CD14-positive monocyte (primary cell): ENCODE data around the gene CCN2. TPM values are rescaled to one million over a fixed set of nuclear protein-coding genes. Genes with fewer than 3 reads are reported as not detected.

Experiments
- DNase-seq, 3 donors: peaks; one replicate each; pipeline ENCODE4 v3.0.0-alpha.2; 2011 to 2022
- H2AFZ ChIP-seq: 2 replicates; pipeline ENCODE4 v1.6.0; 2012; ENCODE audit warnings: mild to moderate bottlenecking, low read depth, low read length, inconsistent platforms; ENCODE audit not compliant: insufficient read depth, poor library complexity, severe bottlenecking
- H3K27ac ChIP-seq, 2 donors: 1 replicate in 1 of 2; 2 replicates in 1 of 2; pipeline ENCODE4 v1.5.1; 2012 to 2013; ENCODE audit warnings: low read length in 2 of 2, control low read depth in 1 of 2, inconsistent platforms in 1 of 2, low read depth in 1 of 2, mild to moderate bottlenecking in 1 of 2
- H3K27me3 ChIP-seq, 2 donors: one replicate each; pipeline versions ENCODE4 v1.6.0 to v1.6.1; 2011 to 2013; ENCODE audit warnings: low read length in 2 of 2; ENCODE audit not compliant: control insufficient read depth in 2 of 2, insufficient read depth in 2 of 2
- H3K36me3 ChIP-seq, 2 donors: replicated peaks in 1 of 2; 1 replicate in 1 of 2; 2 replicates in 1 of 2; pipeline versions ENCODE4 v1.5.1 to v1.6.1; 2012 to 2013; ENCODE audit warnings: low read length in 2 of 2, control low read depth in 1 of 2, inconsistent platforms in 1 of 2, mild to moderate bottlenecking in 1 of 2; ENCODE audit not compliant: insufficient read depth in 2 of 2, control insufficient read depth in 1 of 2
- H3K4me1 ChIP-seq, 2 donors: 1 replicate in 1 of 2; 2 replicates in 1 of 2; pipeline versions ENCODE4 v1.5.1 to v1.6.1; 2012 to 2013; ENCODE audit warnings: low read length in 2 of 2, control low read depth in 1 of 2, inconsistent platforms in 1 of 2, mild to moderate bottlenecking in 1 of 2, moderate library complexity in 1 of 2; ENCODE audit not compliant: insufficient read depth in 2 of 2, control insufficient read depth in 1 of 2
- H3K4me2 ChIP-seq: replicated peaks from 2 replicates; pipeline ENCODE3; 2012; ENCODE audit warnings: low read length, moderate library complexity, mild to moderate bottlenecking; ENCODE audit not compliant: poor library complexity, severe bottlenecking; ENCODE audit errors: extremely low read depth
- H3K4me3 ChIP-seq, 3 experiments: fragments of 200-600 bp in 1 of 3; sonication (generic) in 1 of 3; replicated peaks in 1 of 3; 1 replicate in 2 of 3; 2 replicates in 1 of 3; pipeline ENCODE4 v1.5.1; 2011 to 2013; ENCODE audit warnings: low read length in 3 of 3, mild to moderate bottlenecking in 3 of 3, control low read depth in 2 of 3, low read depth in 2 of 3, inconsistent platforms in 1 of 3, moderate library complexity in 1 of 3
- H3K79me2 ChIP-seq: 2 replicates; pipeline ENCODE4 v1.6.0; 2012; ENCODE audit warnings: mild to moderate bottlenecking, control low read depth, inconsistent platforms, low read length, moderate library complexity; ENCODE audit not compliant: insufficient read depth
- H3K9ac ChIP-seq: 2 replicates; pipeline ENCODE4 v1.6.0; 2017; ENCODE audit warnings: low read length, mild to moderate bottlenecking; ENCODE audit not compliant: insufficient read depth, poor library complexity, severe bottlenecking
- H3K9me3 ChIP-seq, 2 donors: replicated peaks in 1 of 2; 1 replicate in 1 of 2; 2 replicates in 1 of 2; pipeline versions ENCODE4 v1.5.1 to v1.6.1; 2012 to 2013; ENCODE audit warnings: low read length in 2 of 2, control low read depth in 1 of 2; ENCODE audit not compliant: control insufficient read depth in 1 of 2, insufficient read depth in 1 of 2
- H4K20me1 ChIP-seq: 2 replicates; pipeline ENCODE4 v1.6.0; 2012; ENCODE audit warnings: mild to moderate bottlenecking, low read length, control low read depth, moderate library complexity; ENCODE audit not compliant: insufficient read depth
- H3K27ac Mint-ChIP-seq, 7 donors: one replicate each; pipeline ENCODE4 v1.8.0; 2020; ENCODE audit warnings: mild to moderate bottlenecking in 7 of 7, mixed read lengths in 7 of 7, moderate library complexity in 6 of 7, inconsistent platforms in 2 of 7
- H3K27me3 Mint-ChIP-seq, 3 donors: one replicate each; pipeline ENCODE4 v1.8.0; 2021 to 2022; ENCODE audit warnings: low read depth in 3 of 3, mild to moderate bottlenecking in 3 of 3, mixed read lengths in 3 of 3, moderate library complexity in 3 of 3, inconsistent platforms in 1 of 3
- H3K36me3 Mint-ChIP-seq, 2 donors: one replicate each; pipeline ENCODE4 v1.8.0; 2020; ENCODE audit warnings: mixed read lengths in 2 of 2, inconsistent platforms in 1 of 2, mild to moderate bottlenecking in 1 of 2
- H3K4me1 Mint-ChIP-seq: one replicate; pipeline ENCODE4 v1.8.0; 2020; ENCODE audit warnings: mild to moderate bottlenecking, mixed read lengths
- H3K4me3 Mint-ChIP-seq, 2 donors: one replicate each; pipeline ENCODE4 v1.8.0; 2020; ENCODE audit warnings: mild to moderate bottlenecking in 2 of 2, mixed read lengths in 2 of 2, moderate library complexity in 1 of 2
- H3K9me3 Mint-ChIP-seq, 7 donors: one replicate each; pipeline ENCODE4 v1.8.0; 2020 to 2022; ENCODE audit warnings: mixed read lengths in 7 of 7, mild to moderate bottlenecking in 6 of 7, moderate library complexity in 6 of 7, inconsistent platforms in 2 of 7
- WGBS: methylation state at CpG from one replicate; pipeline ENCODE4 v1.1.5; 2013; ENCODE audit warnings: missing lambda C conversion rate; ENCODE audit not compliant: insufficient coverage; 5-methylcytosine and 5-hydroxymethylcytosine counted together
- intact Hi-C, 2 donors: fragments of 100-400 bp; cut with micrococcal nuclease; formaldehyde crosslinking; loops; one replicate each; pipeline versions ENCODE4 v1.15.0 to v1.15.1; 2023
- polyA plus RNA-seq, 3 donors: library from polyadenylated mRNA; depleted of rRNA in 1 of 3; unstranded in 2 of 3; stranded (reverse) in 1 of 3; fragments of 300-500 nt in 2 of 3; fragments of >200 nt in 1 of 3; fragmentation: Illumina TruSeq in 2 of 3; gene quantifications; 1 replicate in 2 of 3; 2 replicates in 1 of 3; pipeline ENCODE4 v1.2.3, GENCODE V29; 2012 to 2021
- TF ChIP-seq, protein P1 (sequence below): fragments of 200-600 bp; IDR thresholded peaks from one replicate; pipeline ENCODE4 v1.8.0; 2022; ENCODE audit warnings: antibody characterized with exemption, mild to moderate bottlenecking

CCN2 gene
- polyA plus RNA-seq, 3 donors = not detected

DNA sequence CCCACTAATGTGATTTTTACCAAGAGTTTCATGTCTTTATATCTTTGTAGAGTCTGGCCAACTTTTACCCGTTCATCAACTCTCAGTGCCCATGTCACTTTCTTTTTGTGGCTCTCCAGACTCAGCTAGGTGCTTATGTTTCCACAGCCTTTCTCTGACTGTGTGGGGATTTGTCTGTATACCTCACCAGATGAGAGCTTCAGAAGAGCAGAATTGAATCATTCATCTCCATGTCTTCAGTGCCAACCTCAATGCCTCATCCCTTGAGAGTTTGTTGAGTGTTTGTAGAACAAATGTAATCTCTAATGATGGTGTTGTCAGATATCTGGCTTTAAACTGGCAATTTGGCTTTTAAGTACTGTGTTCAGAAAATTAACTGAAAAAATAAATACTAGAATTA lies 16.8 kb upstream of the CCN2 start:
- WGBS = no CpG with 5 or more reads among the region's 1 CpG
- Mint-ChIP-seq H3K27me3 (peaks cover 0 to 2% (median 2%) of the 10 kb centered on the region in 3 donors), H3K9me3 (peaks cover 0 to 3% (median 0%) of the 10 kb centered on the region in 7 donors), H3K27ac (no peak overlapping the region), H3K4me3 (no peak overlapping the region), H3K36me3 (no peaks in the 10 kb centered on the region), H3K4me1 (no peaks in the 10 kb centered on the region)
- TF ChIP-seq, protein P1, sequence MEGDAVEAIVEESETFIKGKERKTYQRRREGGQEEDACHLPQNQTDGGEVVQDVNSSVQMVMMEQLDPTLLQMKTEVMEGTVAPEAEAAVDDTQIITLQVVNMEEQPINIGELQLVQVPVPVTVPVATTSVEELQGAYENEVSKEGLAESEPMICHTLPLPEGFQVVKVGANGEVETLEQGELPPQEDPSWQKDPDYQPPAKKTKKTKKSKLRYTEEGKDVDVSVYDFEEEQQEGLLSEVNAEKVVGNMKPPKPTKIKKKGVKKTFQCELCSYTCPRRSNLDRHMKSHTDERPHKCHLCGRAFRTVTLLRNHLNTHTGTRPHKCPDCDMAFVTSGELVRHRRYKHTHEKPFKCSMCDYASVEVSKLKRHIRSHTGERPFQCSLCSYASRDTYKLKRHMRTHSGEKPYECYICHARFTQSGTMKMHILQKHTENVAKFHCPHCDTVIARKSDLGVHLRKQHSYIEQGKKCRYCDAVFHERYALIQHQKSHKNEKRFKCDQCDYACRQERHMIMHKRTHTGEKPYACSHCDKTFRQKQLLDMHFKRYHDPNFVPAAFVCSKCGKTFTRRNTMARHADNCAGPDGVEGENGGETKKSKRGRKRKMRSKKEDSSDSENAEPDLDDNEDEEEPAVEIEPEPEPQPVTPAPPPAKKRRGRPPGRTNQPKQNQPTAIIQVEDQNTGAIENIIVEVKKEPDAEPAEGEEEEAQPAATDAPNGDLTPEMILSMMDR = no peak
- Histone ChIP-seq H3K79me2 (no peaks in the 10 kb centered on the region), H3K36me3 (no peaks in the 10 kb centered on the region), H3K4me2 (no peak overlapping the region), H3K4me1 (no peaks in the 10 kb centered on the region), H3K27ac (no peak overlapping the region), H4K20me1 (no peaks in the 10 kb centered on the region), H3K9ac (no peak overlapping the region), H2AFZ (no peak overlapping the region), H3K9me3 (no peaks in the 10 kb centered on the region), H3K4me3 (no peak overlapping the region), H3K27me3 (no peaks in the 10 kb centered on the region)
- intact Hi-C loops = no loop called here
- no peak for DNase-seq

DNA sequence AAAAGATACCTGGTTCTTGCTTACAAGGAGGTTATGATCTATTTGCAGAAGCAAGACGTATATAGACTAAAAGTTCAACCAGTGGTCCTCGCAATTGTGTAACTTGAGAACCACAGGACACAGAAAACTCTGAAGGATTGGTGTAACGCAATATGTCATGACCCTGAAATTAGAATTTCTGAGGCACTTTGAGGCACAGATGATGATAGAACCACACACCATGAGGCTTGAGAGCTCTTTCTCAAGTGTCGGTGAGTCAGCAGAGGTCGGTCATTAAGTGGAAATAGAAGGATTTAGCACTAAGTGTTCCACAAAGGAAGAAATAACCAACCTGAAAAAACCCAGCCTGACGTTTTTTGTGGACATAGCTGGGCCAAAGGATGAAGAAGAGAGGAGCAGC lies 15.3 kb upstream of the CCN2 start:
- Mint-ChIP-seq H3K36me3 (no peaks in the 10 kb centered on the region), H3K4me3 (no peak overlapping the region), H3K9me3 (peaks cover 0 to 3% (median 0%) of the 10 kb centered on the region in 7 donors), H3K4me1 (no peaks in the 10 kb centered on the region), H3K27me3 (peaks cover 0 to 2% (median 0%) of the 10 kb centered on the region in 3 donors), H3K27ac (no peak overlapping the region)
- H3K9me3 ChIP-seq = no peaks in the 10 kb centered on the region
- H3K4me1 ChIP-seq = no peaks in the 10 kb centered on the region
- H3K27ac ChIP-seq = no peak overlapping the region
- TF ChIP-seq, protein P1 = no peak
- no peaks in the 10 kb centered on the region for H3K27me3 ChIP-seq
- no peak overlapping the region for H2AFZ ChIP-seq
- no peak overlapping the region for H3K4me2 ChIP-seq
- H3K9ac ChIP-seq = no peak overlapping the region
- no peak for DNase-seq
- no peak overlapping the region for H3K4me3 ChIP-seq
- 86% methylated on average over 6 of the region's 6 CpGs for WGBS
- intact Hi-C loops = no loop called here
- no peaks in the 10 kb centered on the region for H3K36me3 ChIP-seq
- no peaks in the 10 kb centered on the region for H4K20me1 ChIP-seq
- H3K79me2 ChIP-seq = no peaks in the 10 kb centered on the region
